ENCODE results near the gene ADCYAP1R1. TPM values are rescaled to one million over a fixed set of nuclear protein-coding genes. Genes with fewer than 3 reads are reported as not detected.

ADCYAP1R1 gene
- total RNA-seq, 1 donor: under 0.01 TPM

- Histone ChIP-seq H3K9me3 (ENCODE audit: low read depth, low read length) (no peaks in the 10 kb centered on the region), H3K4me3 (ENCODE audit: low read length) (no peak overlapping the region), H3K27me3 (ENCODE audit: insufficient read depth, low read length) (no peaks in the 10 kb centered on the region), H3K4me1 (ENCODE audit: insufficient read depth, low read length) (no peaks in the 10 kb centered on the region)
Measured at GRCh38 chr7:31109751-31110150, 57.6 kb downstream of the ADCYAP1R1 start.

GRCh38 chr7:31110331-31111108, 58.4 kb downstream of the ADCYAP1R1 start:
- Histone ChIP-seq H3K4me3 (ENCODE audit: low read length) (no peak overlapping the region), H3K9me3 (ENCODE audit: low read depth, low read length) (no peaks in the 10 kb centered on the region), H3K27me3 (ENCODE audit: insufficient read depth, low read length) (no peaks in the 10 kb centered on the region), H3K4me1 (ENCODE audit: insufficient read depth, low read length) (no peaks in the 10 kb centered on the region)

- no peaks in the 10 kb centered on the region for H3K27me3 ChIP-seq (ENCODE audit: insufficient read depth, low read length)
- H3K9me3 ChIP-seq (ENCODE audit: low read depth, low read length): no peaks in the 10 kb centered on the region
- H3K4me1 ChIP-seq (ENCODE audit: insufficient read depth, low read length): no peaks in the 10 kb centered on the region
- no peak overlapping the region for H3K4me3 ChIP-seq (ENCODE audit: low read length)
Measured at GRCh38 chr7:31111109-31111451, 59.0 kb downstream of the ADCYAP1R1 start.

DNA sequence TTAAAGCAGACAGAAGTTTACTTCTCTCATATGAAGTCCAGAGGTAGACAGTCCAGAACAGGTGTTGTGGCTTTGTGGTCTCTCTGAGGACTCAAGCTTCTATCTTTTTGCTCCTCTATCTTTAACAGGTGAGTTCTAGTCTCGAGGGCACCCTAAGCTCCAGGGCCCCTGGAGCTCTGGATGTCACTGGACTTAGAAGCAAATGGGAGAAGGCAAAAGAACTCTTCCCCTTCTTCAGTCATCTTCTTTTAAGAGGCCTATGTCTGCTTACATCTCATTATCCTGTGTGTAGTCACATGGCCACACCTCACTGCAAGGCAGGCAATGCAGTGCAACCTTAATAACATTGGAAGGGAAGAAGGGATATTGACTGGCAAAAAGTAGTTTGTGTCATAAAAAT, 61.6 kb downstream of the ADCYAP1R1 start:
- H3K9me3 ChIP-seq (ENCODE audit: low read depth, low read length): no peaks in the 10 kb centered on the region
- H3K4me1 ChIP-seq (ENCODE audit: insufficient read depth, low read length): no peaks in the 10 kb centered on the region
- H3K27me3 ChIP-seq (ENCODE audit: insufficient read depth, low read length): no peaks in the 10 kb centered on the region
- H3K4me3 ChIP-seq (ENCODE audit: low read length): no peak overlapping the region

- Histone ChIP-seq H3K4me1 (ENCODE audit: insufficient read depth, low read length) (no peaks in the 10 kb centered on the region), H3K9me3 (ENCODE audit: low read depth, low read length) (no peaks in the 10 kb centered on the region), H3K4me3 (ENCODE audit: low read length) (no peak overlapping the region), H3K27me3 (ENCODE audit: insufficient read depth, low read length) (no peaks in the 10 kb centered on the region)
Measured at GRCh38 chr7:31114593-31115343, 62.7 kb downstream of the ADCYAP1R1 start.

- H3K9me3 ChIP-seq (ENCODE audit: low read depth, low read length): no peaks in the 10 kb centered on the region
- H3K27me3 ChIP-seq (ENCODE audit: insufficient read depth, low read length): no peaks in the 10 kb centered on the region
- no peaks in the 10 kb centered on the region for H3K4me1 ChIP-seq (ENCODE audit: insufficient read depth, low read length)
- no peak overlapping the region for H3K4me3 ChIP-seq (ENCODE audit: low read length)
Measured at GRCh38 chr7:31116615-31117014, 64.5 kb downstream of the ADCYAP1R1 start.

DNA sequence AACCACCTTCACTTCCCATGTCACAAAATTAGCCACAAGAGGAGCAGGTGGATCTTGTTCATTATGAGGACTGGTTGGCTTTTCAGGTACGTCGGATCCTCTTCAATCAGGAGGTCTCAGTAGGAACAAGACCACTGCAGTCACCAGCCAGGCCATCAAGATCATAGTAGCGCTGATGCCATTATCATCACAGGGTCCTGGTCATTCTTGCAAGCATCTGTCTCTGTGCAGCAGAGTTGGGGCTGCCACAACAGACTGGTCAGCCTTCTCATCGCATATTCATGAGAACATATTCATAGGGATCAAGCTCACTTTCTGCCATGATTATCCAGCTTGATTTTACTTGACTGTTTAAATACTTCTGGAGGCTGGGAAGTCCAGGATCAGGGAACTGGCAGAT, 67.1 kb downstream of the ADCYAP1R1 start:
- H3K4me1 ChIP-seq (ENCODE audit: insufficient read depth, low read length): no peaks in the 10 kb centered on the region
- no peak overlapping the region for H3K4me3 ChIP-seq (ENCODE audit: low read length)
- no peaks in the 10 kb centered on the region for H3K27me3 ChIP-seq (ENCODE audit: insufficient read depth, low read length)

DNA sequence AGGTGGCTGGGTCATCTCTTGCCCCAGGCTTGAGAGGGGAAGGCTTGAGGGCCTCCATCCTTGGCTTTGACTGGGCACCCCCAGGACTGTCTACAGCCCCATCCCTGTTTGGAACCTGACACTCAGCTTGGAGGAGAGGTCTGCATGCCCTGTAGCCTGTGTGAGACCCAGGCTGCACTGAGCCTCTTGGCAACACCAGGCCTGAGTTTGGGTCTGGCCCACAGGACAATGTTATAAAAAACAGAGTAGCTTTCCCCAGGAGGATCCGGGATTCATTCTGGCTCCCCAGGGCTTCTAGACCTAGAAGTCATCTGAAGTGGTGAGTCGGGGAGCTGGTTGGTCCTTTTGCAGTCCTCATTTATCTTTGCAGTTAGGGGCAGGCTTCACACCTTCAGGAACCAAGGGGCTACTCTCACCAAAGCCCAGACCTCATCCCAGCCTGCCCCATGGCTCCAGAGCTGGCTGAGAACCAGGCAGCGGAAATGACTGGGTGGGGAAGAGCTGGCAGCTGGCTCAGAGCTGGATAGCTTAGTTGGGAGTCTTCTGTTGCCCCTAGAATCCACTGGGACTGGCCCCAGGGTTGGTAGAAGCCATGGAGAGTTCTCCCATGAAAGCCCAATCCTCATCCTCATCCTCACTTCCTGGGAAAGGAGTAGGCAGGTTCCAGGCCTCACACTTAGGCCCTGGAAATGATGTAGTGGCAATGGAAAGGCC, 68.8 kb downstream of the ADCYAP1R1 start:
- Histone ChIP-seq H3K4me3 (ENCODE audit: low read length) (no peak overlapping the region), H3K4me1 (ENCODE audit: insufficient read depth, low read length) (no peaks in the 10 kb centered on the region), H3K27me3 (ENCODE audit: insufficient read depth, low read length) (no peaks in the 10 kb centered on the region), H3K9me3 (ENCODE audit: low read depth, low read length) (no peaks in the 10 kb centered on the region)

More for the DNA sequence above, 67.1 kb downstream of the ADCYAP1R1 start:
- no peaks in the 10 kb centered on the region for H3K9me3 ChIP-seq (ENCODE audit: low read depth, low read length)

DNA sequence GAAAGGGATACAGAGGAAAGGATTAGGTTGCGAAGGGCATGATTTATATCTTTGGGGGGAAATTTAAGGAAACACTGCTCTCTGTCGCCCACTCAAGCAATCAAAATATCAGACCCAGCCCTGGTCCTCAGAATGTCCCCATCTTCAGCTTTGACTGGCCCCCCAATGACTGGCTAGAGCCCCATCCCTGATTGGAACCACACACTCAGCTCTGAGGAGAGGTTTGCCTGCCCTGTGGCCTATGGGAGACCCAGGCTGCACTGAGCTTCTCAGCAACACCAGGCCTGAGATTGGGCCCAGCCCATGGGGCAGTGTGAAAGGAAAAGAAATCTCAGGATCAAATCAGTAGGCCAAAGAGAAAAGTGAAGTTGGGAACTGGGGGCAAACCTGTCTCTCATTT, 69.5 kb downstream of the ADCYAP1R1 start:
- Histone ChIP-seq H3K27me3 (ENCODE audit: insufficient read depth, low read length) (no peaks in the 10 kb centered on the region), H3K4me3 (ENCODE audit: low read length) (no peak overlapping the region), H3K9me3 (ENCODE audit: low read depth, low read length) (no peaks in the 10 kb centered on the region), H3K4me1 (ENCODE audit: insufficient read depth, low read length) (no peaks in the 10 kb centered on the region)

DNA sequence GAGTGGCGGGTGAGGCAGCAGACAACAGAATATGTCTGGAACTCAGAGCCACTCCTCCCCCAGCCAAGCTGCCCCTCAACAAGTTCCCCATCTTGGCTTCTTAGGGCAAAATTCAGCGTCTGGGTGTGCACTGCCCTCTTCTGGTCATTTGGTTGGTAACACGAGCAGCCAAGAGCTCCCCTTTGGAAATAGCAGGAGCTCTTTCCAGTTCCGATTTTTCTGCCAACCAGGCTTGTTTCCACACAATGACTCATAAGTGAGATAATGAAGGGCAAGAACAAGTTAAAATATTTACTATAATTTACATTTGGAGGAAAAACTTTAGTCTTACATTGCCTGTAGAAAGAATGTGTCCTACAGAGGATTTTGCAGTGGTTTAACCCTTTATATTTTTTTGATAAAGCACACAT, 70.5 kb downstream of the ADCYAP1R1 start:
- Histone ChIP-seq H3K4me3 (ENCODE audit: low read length) (no peak overlapping the region), H3K4me1 (ENCODE audit: insufficient read depth, low read length) (no peaks in the 10 kb centered on the region), H3K27me3 (ENCODE audit: insufficient read depth, low read length) (no peaks in the 10 kb centered on the region), H3K9me3 (ENCODE audit: low read depth, low read length) (no peaks in the 10 kb centered on the region)

DNA sequence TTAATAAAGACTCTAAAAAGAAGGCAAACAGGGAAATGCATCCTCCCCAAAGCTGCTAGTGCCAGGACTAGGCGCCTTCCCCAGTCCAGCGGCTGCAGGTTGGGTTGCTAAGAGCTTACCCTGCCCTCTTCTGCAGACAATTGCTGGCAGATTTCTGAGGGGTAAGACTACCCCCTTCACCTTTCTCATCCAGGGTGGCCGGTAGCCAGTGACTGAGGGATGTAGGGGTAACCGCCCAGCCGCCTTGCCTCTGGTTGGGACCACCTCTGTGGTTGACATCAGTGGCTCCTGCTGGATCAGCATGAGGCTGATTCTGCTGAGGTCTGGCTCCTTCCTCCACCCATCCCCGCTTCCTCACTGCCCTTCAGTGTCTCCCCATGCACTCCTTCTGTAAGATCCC, 71.2 kb downstream of the ADCYAP1R1 start:
- H3K9me3 ChIP-seq (ENCODE audit: low read depth, low read length): no peaks in the 10 kb centered on the region
- H3K27me3 ChIP-seq (ENCODE audit: insufficient read depth, low read length): no peaks in the 10 kb centered on the region
- no peak overlapping the region for H3K4me3 ChIP-seq (ENCODE audit: low read length)
- no peaks in the 10 kb centered on the region for H3K4me1 ChIP-seq (ENCODE audit: insufficient read depth, low read length)

DNA sequence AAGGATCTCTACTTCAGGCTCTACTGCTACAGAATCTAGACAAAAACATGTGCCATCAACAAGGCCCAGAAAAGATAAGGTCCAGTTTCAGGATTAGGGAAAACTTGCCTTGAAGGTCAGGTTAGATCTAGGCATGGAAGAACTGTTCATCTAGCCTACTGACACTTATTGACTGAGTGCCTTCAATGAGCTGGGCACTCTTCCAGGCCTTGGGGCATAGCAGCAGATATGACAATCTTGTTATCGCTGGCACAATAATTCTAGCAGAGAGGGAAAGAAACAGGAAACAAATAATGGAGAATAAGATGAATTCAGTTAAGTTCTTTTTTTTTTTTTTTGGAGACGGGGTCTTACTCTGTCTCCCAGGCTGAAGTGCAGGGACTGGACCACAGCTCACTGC, 71.6 kb downstream of the ADCYAP1R1 start:
- H3K4me3 ChIP-seq (ENCODE audit: low read length): no peak overlapping the region
- H3K4me1 ChIP-seq (ENCODE audit: insufficient read depth, low read length): no peaks in the 10 kb centered on the region
- no peaks in the 10 kb centered on the region for H3K27me3 ChIP-seq (ENCODE audit: insufficient read depth, low read length)
- H3K9me3 ChIP-seq (ENCODE audit: low read depth, low read length): no peaks in the 10 kb centered on the region

- Histone ChIP-seq H3K9me3 (ENCODE audit: low read depth, low read length) (no peaks in the 10 kb centered on the region), H3K4me3 (ENCODE audit: low read length) (no peak overlapping the region), H3K4me1 (ENCODE audit: insufficient read depth, low read length) (no peaks in the 10 kb centered on the region), H3K27me3 (ENCODE audit: insufficient read depth, low read length) (no peaks in the 10 kb centered on the region)
Measured at GRCh38 chr7:31125171-31125570, 73.1 kb downstream of the ADCYAP1R1 start.

DNA sequence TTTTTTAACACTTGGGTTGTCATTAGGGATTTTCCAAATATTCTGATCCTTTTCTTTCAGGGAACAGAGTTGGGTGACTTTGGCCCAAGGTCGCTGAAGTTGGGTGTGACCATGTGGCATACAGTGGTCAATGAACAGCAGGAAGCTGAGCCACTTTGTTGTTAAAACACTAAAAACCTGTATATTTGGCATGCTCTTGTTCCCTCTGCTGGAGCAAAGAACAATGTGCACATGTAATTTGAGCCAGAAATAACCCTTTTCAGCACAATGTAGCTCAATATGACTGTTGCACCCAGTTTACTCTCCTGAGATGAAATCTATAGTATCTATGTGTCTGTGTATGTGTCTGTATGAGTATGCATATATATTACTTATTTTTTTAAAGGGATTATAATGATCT, 74.9 kb downstream of the ADCYAP1R1 start:
- Histone ChIP-seq H3K4me1 (ENCODE audit: insufficient read depth, low read length) (no peaks in the 10 kb centered on the region), H3K27me3 (ENCODE audit: insufficient read depth, low read length) (no peaks in the 10 kb centered on the region), H3K9me3 (ENCODE audit: low read depth, low read length) (no peaks in the 10 kb centered on the region), H3K4me3 (ENCODE audit: low read length) (no peak overlapping the region)

GRCh38 chr7:31129067-31129466, 77.0 kb downstream of the ADCYAP1R1 start:
- no peaks in the 10 kb centered on the region for H3K27me3 ChIP-seq (ENCODE audit: insufficient read depth, low read length)
- H3K9me3 ChIP-seq (ENCODE audit: low read depth, low read length): no peaks in the 10 kb centered on the region
- H3K4me1 ChIP-seq (ENCODE audit: insufficient read depth, low read length): no peaks in the 10 kb centered on the region
- H3K4me3 ChIP-seq (ENCODE audit: low read length): no peak overlapping the region
